ENCODE data around the gene GALM. TPM values are rescaled to one million over a fixed set of nuclear protein-coding genes. Genes with fewer than 3 reads are reported as not detected.
A peak's percentile ranks its signal among the peaks of the same experiment; 100 is the strongest.

The GALM gene
- total RNA-seq, 1 donor from 2014 or later: 1.6 TPM

GRCh38 chr2:38692636-38693318, 26.9 kb downstream of the GALM start:
- peak; percentile 68 for DNase-seq (ENCODE audit: low read depth)
- Histone ChIP-seq H3K27me3 (ENCODE audit: control insufficient read depth, insufficient read depth, low read length) (no peaks in the 10 kb centered on the region), H3K36me3 (ENCODE audit: control insufficient read depth, insufficient read depth, low read length) (no peaks in the 10 kb centered on the region), H3K4me3 (ENCODE audit: low read depth, low read length) (no peak overlapping the region)
- TF ChIP-seq CTCF (IDR thresholded peaks at IDR 0.05; ENCODE audit: insufficient read depth, low read length, severe bottlenecking): no peak
- FAIRE-seq: no peak

- DNase-seq (ENCODE audit: low read depth) (no peak), FAIRE-seq (no peak)
- no peak overlapping the region for H3K4me3 ChIP-seq (ENCODE audit: low read depth, low read length)
- H3K27me3 ChIP-seq (ENCODE audit: control insufficient read depth, insufficient read depth, low read length): no peaks in the 10 kb centered on the region
- no peak for TF ChIP-seq CTCF (IDR thresholded peaks at IDR 0.05; ENCODE audit: insufficient read depth, low read length, severe bottlenecking)
- H3K36me3 ChIP-seq (ENCODE audit: control insufficient read depth, insufficient read depth, low read length): no peaks in the 10 kb centered on the region
These were observed 31.4 kb downstream of the GALM start for GRCh38 chr2:38697116-38697840.

GRCh38 chr2:38698467-38699003, 32.6 kb downstream of the GALM start:
- DNase-seq (ENCODE audit: low read depth): no peak
- Histone ChIP-seq H3K36me3 (ENCODE audit: control insufficient read depth, insufficient read depth, low read length) (no peaks in the 10 kb centered on the region), H3K4me3 (ENCODE audit: low read depth, low read length) (no peak overlapping the region), H3K27me3 (ENCODE audit: control insufficient read depth, insufficient read depth, low read length) (no peaks in the 10 kb centered on the region)
- no peak for FAIRE-seq
- TF ChIP-seq CTCF (IDR thresholded peaks at IDR 0.05; ENCODE audit: insufficient read depth, low read length, severe bottlenecking): no peak

- Histone ChIP-seq H3K36me3 (ENCODE audit: control insufficient read depth, insufficient read depth, low read length) (no peaks in the 10 kb centered on the region), H3K4me3 (ENCODE audit: low read depth, low read length) (no peak overlapping the region), H3K27me3 (ENCODE audit: control insufficient read depth, insufficient read depth, low read length) (no peaks in the 10 kb centered on the region)
- FAIRE-seq (no peak), DNase-seq (ENCODE audit: low read depth) (no peak)
- no peak for TF ChIP-seq CTCF (IDR thresholded peaks at IDR 0.05; ENCODE audit: insufficient read depth, low read length, severe bottlenecking)
These were observed 34.3 kb downstream of the GALM start for GRCh38 chr2:38700113-38700785.

- TF ChIP-seq CTCF (IDR thresholded peaks at IDR 0.05; ENCODE audit: insufficient read depth, low read length, severe bottlenecking): no peak
- peaks cover 2% of the 10 kb centered on the region for H3K27me3 ChIP-seq (ENCODE audit: control insufficient read depth, insufficient read depth, low read length)
- FAIRE-seq (no peak), DNase-seq (ENCODE audit: low read depth) (peak; percentile 46)
- no peak overlapping the region for H3K4me3 ChIP-seq (ENCODE audit: low read depth, low read length)
- no peaks in the 10 kb centered on the region for H3K36me3 ChIP-seq (ENCODE audit: control insufficient read depth, insufficient read depth, low read length)
These were observed 35.1 kb downstream of the GALM start for GRCh38 chr2:38700881-38701458.

Measured in bronchial epithelial cell (primary cell).